Fibroblast of villous mesenchyme (primary cell): ENCODE measurements around the gene CPD. TPM values are rescaled to one million over a fixed set of nuclear protein-coding genes. Genes with fewer than 3 reads are reported as not detected.
A peak's percentile ranks its signal among the peaks of the same experiment; 100 is the strongest.

Source experiments
- DNase-seq: peaks from one replicate; pipeline ENCODE4 v3.0.0-alpha.2; 2010; ENCODE audit warnings: low read depth
- H3K4me3 ChIP-seq: 2 replicates; pipeline ENCODE4 v1.5.1; 2011; ENCODE audit warnings: low read depth, mild to moderate bottlenecking, low read length
- total RNA-seq: library from RNA; depleted of rRNA; stranded (reverse); fragments of >200 nt; gene quantifications from 2 replicates; pipeline ENCODE4 v1.2.3, GENCODE V29; 2012
- TF ChIP-seq, protein P1 (sequence below): IDR thresholded peaks from 2 replicates; pipeline ENCODE4 v1.5.1; 2012; ENCODE audit warnings: low read depth, mild to moderate bottlenecking, low read length; ENCODE audit not compliant: insufficient read depth

The CPD gene
- total RNA-seq, 1 donor, result 177 TPM

DNA sequence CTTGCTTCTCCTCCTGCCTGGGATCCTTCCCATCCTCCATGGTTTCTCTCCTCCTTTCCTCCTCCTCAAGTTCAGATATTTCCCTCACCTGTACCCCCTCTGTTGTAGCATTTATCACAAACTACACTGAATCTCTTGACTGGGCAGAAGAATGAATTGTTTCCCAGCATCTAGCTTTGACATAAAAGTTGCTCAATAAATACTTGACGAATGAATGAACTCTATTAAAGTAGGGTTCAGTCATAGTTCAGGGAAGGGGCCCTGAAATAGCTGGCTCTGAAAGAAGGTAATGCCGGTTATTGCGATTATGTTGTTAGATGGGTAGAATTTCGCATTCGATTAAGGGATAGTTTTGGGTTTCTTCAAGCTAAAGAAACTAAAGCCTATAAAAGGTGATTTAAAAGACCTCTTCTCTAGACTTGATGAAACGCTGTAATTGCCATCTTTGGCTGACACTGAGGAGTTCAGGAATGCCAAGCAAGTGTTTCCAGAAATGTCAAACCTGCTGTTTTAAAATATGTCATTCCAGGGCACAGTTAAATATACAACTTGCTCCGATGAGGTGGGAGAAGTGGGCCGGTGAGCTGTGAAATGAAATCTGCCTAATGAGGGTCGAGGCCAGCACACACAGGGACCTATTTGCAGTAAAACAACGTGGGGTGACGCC lies 1.0 kb upstream of the CPD start:
- TF ChIP-seq, protein P1, sequence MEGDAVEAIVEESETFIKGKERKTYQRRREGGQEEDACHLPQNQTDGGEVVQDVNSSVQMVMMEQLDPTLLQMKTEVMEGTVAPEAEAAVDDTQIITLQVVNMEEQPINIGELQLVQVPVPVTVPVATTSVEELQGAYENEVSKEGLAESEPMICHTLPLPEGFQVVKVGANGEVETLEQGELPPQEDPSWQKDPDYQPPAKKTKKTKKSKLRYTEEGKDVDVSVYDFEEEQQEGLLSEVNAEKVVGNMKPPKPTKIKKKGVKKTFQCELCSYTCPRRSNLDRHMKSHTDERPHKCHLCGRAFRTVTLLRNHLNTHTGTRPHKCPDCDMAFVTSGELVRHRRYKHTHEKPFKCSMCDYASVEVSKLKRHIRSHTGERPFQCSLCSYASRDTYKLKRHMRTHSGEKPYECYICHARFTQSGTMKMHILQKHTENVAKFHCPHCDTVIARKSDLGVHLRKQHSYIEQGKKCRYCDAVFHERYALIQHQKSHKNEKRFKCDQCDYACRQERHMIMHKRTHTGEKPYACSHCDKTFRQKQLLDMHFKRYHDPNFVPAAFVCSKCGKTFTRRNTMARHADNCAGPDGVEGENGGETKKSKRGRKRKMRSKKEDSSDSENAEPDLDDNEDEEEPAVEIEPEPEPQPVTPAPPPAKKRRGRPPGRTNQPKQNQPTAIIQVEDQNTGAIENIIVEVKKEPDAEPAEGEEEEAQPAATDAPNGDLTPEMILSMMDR, result no peak
- no peak for DNase-seq
- H3K4me3 ChIP-seq, result peak overlapping the region; percentile 78

DNA sequence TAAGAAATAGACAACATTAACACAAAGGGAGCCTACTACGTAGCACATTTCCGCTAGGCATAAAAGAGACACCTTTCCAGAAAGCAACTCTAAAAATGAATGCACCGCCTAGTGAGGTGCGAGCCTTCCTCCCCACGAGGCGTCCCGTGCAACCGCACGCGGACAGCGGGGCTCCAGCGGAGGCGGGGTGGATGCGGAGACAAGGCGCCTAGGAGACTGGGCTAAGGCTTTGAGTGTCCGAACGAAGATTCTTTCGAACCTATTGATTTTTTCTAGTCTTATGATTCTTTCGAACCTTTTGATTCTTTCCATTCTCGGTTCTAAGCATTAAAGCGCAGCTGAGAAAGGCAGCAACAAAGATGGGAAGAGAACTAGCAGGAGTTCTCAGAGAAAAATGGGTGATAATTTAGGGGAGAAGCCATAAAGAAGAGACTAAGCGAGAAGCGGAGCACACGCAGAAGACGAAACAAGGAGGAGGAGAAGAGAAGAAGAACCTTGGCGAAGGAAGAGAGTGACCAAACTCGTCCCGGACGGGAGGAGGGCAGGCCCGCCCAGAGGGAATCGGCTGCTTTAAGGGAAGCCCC lies 394 bp upstream of the CPD start:
- H3K4me3 ChIP-seq, result peak overlapping the region; percentile 78
- no peak for DNase-seq
- TF ChIP-seq, protein P1, result no peak

DNA sequence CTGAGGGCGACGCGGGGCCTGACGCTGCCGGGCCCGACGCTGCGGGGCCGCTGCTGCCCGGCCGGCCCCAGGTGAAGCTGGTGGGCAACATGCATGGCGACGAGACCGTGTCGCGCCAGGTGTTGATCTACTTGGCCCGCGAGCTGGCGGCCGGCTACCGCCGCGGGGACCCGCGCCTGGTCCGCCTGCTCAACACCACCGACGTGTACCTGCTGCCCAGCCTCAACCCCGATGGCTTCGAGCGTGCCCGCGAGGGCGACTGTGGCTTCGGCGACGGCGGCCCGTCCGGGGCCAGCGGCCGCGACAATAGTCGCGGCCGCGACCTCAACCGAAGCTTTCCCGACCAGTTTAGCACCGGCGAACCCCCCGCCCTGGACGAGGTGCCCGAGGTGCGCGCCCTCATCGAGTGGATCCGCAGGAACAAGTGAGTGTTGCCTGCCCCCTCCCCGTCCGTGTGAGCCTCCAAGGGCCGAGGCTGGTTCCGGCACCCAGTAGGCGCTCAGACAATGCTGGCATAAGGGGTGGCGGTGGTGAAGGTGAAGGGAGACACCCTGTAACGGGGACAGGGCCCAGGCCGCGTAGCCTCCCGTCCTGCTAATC lies 676 bp downstream of the CPD start:
- TF ChIP-seq, protein P1, result no peak
- no peak for DNase-seq
- H3K4me3 ChIP-seq, result peak overlapping the region; percentile 78

DNA sequence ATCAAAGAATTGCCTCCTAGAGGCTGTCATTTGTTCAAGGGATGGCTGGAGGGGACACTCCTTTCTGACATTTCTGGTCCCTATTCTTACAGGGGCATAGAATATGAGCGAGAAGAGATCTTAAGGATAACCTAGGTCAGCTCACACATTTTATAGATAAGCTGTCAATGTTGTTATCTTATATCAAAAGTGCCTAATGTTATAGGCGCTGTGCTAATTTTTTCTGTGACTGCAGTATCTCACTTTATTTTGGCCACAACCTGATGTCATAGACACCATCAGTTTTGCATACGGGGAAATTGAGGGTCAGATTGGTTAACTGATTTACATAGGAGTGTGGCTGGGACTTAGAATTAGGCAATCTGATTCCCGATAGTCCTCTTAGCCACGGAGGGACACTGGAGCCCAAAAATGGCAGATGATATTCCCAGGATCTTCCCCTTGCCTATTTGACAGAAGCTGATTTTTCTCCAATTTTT lies 1.2 kb downstream of the CPD start:
- peak overlapping the region; percentile 78 for H3K4me3 ChIP-seq
- peak; percentile 33 for DNase-seq

DNA sequence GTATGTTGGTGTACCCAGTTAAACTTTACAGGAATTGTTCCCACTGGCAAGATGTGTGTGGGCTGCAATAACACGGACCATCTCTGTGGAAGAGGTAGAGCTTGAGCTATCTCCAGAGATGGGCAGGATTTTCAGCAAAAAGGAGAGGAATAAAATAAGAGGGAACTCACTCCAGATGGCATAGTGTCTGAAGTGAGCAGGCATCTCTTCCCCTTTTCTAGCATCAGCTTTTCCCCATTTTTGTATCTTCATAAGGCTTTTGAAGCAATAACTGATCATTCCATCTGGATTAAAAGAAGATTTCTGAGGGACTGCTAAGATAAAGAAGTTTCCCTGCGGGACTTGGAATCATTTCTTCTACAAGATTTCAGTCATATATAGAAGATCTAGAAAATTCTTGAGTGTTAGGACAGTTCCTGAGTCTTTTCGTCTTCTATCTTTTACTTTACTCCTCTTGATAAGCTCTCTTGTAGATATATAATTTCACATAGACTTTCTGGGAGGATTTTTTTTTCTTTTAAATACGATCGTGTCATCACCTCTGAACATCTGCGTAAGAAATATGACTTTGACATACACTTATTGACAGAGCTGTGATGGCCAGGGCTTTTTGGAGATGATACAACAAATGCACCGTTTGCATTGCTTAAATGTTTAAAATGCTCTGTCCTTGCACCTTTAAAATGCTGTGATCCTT lies 2.1 kb downstream of the CPD start:
- TF ChIP-seq, protein P1, result no peak
- no peak for DNase-seq
- H3K4me3 ChIP-seq, result peak overlapping the region; percentile 78

More for the DNA sequence above, 1.2 kb downstream of the CPD start:
- TF ChIP-seq, protein P1, result no peak

DNA sequence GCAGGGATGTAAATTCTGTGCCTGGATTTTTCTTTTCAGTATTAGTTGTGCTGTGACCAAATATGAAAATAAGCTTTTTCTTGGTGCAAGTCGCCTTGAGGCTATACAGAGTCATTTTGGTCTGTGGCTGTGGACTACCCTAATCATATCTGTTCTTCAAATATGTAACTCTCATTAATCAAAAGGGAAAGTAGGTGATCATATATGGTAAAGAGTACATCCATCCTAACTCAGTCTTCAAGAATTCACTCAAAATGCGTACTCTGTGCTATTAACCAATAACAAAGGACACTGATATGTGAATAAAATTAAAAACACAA lies 2.6 kb downstream of the CPD start:
- TF ChIP-seq, protein P1, result no peak
- peak overlapping the region; percentile 78 for H3K4me3 ChIP-seq
- DNase-seq, result no peak
